Erythroblast (primary cell): ENCODE results near the gene PSD.

Experiments
- GATA1 ChIP-seq: IDR thresholded peaks from 2 replicates; pipeline ENCODE4 v1.6.1; 2011; ENCODE audit warnings: low read depth, mild to moderate bottlenecking, control low read depth, low read length, moderate library complexity
- POLR2A ChIP-seq: IDR thresholded peaks from 2 replicates; pipeline ENCODE4 v1.6.1; 2011; ENCODE audit warnings: mild to moderate bottlenecking, low read length

DNA sequence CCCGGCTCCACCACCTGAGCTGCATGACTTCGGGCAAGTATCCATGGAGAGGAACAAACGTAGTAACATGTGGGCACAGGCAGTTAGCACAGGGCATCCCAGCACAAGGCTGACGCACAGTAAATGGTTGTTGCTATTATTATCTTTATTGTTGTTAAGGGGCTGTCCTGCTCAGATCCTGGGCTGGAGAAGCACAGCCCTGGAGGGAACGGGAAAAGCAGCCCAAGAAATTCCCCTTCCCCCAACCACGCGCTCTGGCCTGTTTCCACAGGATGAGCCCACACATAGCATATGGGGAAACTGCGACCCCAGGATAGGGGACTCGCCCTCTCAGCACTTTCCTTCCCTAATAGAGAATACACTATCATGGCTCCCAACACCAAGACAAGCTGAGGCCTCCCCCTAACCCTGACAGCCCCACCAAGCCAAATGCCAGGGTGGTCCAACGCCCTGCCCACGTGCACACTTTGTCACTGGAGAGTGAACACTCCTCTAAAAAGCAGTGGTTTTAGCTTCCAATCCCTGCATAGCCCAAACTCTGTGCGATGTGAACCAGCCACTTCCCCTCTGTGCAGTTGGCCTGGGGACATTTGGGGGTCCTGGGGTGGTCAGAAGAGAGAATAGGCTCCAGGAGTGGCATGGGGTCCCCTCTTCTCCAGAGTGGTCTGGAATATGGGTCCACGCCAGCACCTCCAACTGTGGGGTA, 11.0 kb downstream of the PSD start:
- TF ChIP-seq POLR2A (no peak), GATA1 (no peak)
